Brain microvascular endothelial cell (primary cell): ENCODE measurements around the gene SPRYD7.

Experiments
- DNase-seq: peaks from one replicate; pipeline ENCODE4 v3.0.0-alpha.2; 2020
- H3K27ac ChIP-seq: fragments of 250-450 bp; sonication (Bioruptor Pico); 2 replicates; pipeline ENCODE4 v1.5.1; 2020; ENCODE audit warnings: mild to moderate bottlenecking, moderate library complexity
- H3K27me3 ChIP-seq: fragments of 250-450 bp; sonication (Bioruptor Pico); replicated peaks from 2 replicates; pipeline ENCODE4 v1.5.1; 2020; ENCODE audit warnings: mild to moderate bottlenecking
- H3K36me3 ChIP-seq: fragments of 250-450 bp; sonication (Bioruptor Pico); replicated peaks from 2 replicates; pipeline ENCODE4 v1.5.1; 2020; ENCODE audit warnings: mild to moderate bottlenecking
- H3K4me3 ChIP-seq: 2 replicates; pipeline ENCODE4 v1.5.1; 2011; ENCODE audit warnings: low read depth, mild to moderate bottlenecking, control low read depth, low read length, moderate library complexity
- in situ Hi-C: cut with HindIII; loops from 2 replicates; pipeline ENCODE4 v1.10.0; 2017; ENCODE audit warnings: low sequenced_read_pairs, low pct_ligation_motif_present
- TF ChIP-seq, protein P1 (sequence below): IDR thresholded peaks from 2 replicates; pipeline ENCODE4 v1.5.1; 2011; ENCODE audit warnings: low read depth, mild to moderate bottlenecking, moderate library complexity, low read length, control low read depth, inconsistent platforms; ENCODE audit errors: missing control alignments

Gene SPRYD7

DNA sequence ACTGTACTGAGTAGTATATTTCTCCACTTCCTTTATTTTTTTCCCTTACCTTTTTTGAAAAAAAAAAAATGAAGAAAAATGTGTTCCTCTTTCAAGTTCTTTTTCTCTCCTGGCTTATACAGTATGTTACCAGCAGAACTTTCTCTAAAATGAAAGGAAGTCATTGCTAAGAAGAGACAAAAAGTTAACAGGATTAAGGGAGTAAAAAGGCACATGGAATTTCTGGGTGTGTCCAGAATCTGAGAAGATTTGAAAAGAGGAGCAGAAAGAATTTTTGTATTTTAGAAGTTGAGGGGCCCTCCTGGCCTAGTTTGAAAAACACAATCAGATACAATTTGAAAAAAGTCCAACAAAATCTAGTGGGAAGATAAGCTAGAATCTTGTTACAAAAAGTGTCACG lies 39.7 kb upstream of the SPRYD7 start:
- TF ChIP-seq, protein P1, sequence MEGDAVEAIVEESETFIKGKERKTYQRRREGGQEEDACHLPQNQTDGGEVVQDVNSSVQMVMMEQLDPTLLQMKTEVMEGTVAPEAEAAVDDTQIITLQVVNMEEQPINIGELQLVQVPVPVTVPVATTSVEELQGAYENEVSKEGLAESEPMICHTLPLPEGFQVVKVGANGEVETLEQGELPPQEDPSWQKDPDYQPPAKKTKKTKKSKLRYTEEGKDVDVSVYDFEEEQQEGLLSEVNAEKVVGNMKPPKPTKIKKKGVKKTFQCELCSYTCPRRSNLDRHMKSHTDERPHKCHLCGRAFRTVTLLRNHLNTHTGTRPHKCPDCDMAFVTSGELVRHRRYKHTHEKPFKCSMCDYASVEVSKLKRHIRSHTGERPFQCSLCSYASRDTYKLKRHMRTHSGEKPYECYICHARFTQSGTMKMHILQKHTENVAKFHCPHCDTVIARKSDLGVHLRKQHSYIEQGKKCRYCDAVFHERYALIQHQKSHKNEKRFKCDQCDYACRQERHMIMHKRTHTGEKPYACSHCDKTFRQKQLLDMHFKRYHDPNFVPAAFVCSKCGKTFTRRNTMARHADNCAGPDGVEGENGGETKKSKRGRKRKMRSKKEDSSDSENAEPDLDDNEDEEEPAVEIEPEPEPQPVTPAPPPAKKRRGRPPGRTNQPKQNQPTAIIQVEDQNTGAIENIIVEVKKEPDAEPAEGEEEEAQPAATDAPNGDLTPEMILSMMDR, result no peak
- in situ Hi-C loops, result no loop called here
- DNase-seq, result no peak

DNA sequence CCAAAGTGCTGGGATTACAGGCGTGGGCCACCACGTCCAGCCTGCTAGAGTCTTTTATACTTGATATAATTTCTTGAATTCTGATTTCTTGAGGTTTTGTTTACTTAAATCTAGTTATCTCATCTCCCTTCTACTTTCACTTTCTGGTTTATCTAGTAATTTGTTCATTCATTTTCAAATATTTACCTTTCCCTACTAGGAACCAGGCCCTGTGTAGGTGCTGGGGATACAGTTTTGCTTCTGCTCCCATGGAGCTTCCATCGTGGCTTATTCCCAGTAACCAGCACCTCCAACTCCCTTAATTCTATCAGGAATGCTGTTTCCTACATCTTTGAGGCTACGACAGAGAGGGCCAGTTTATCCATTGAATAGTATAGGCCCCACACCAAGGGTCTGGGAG lies 36.6 kb upstream of the SPRYD7 start:
- in situ Hi-C loops, result no loop called here
- Histone ChIP-seq H3K27me3 (no peaks in the 10 kb centered on the region), H3K36me3 (no peaks in the 10 kb centered on the region), H3K4me3 (no peak overlapping the region), H3K27ac (no peak overlapping the region)
- TF ChIP-seq, protein P1, result no peak
- no peak for DNase-seq

More for the DNA sequence above, 39.7 kb upstream of the SPRYD7 start:
- H3K4me3 ChIP-seq, result no peak overlapping the region
- H3K27me3 ChIP-seq, result no peaks in the 10 kb centered on the region
- H3K27ac ChIP-seq, result no peak overlapping the region
- no peaks in the 10 kb centered on the region for H3K36me3 ChIP-seq

DNA sequence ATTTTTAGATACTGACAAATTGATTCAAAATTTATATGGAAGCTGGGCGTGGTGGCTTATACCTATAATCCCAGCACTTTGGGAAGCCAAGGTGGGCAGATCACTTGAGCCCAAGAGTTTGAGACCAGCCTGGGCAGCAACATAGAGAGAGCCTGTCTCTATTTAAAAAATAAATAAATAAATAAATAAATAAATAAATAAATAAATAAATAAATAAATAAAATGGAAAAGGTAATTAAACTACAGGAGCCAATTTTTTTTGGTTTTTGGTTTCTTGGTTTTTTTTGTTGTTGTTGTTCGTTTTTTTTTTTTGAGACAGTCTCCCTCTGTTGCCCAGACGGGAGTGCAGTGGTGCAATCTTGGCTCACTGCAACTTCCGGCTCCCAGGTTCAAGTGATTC lies 31.3 kb upstream of the SPRYD7 start:
- DNase-seq, result no peak
- TF ChIP-seq, protein P1, result no peak
- Histone ChIP-seq H3K27ac (no peak overlapping the region), H3K4me3 (no peak overlapping the region), H3K36me3 (no peaks in the 10 kb centered on the region), H3K27me3 (no peaks in the 10 kb centered on the region)
- in situ Hi-C loops, result no loop called here

DNA sequence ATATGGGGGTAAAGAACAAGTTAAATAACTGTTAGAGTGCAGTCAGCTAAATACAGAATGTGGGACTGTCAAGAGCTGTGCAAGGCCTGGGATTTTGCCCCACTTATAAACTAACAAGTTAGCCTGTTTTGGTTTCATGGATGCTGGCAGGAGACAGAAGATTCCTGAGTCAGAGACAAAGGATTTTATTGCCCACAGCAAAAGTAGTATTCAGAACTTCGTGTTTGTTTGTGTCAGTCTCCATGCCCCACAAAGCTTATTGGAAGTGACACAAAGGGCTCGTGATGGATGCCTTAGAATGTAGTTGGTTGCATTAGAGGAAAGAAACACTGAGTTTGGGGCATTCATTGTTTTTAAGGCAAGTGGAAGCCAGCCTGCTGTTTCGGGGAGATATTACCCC lies 22.2 kb upstream of the SPRYD7 start:
- H3K27me3 ChIP-seq, result no peaks in the 10 kb centered on the region
- TF ChIP-seq, protein P1, result no peak
- in situ Hi-C loops, result no loop called here

DNA sequence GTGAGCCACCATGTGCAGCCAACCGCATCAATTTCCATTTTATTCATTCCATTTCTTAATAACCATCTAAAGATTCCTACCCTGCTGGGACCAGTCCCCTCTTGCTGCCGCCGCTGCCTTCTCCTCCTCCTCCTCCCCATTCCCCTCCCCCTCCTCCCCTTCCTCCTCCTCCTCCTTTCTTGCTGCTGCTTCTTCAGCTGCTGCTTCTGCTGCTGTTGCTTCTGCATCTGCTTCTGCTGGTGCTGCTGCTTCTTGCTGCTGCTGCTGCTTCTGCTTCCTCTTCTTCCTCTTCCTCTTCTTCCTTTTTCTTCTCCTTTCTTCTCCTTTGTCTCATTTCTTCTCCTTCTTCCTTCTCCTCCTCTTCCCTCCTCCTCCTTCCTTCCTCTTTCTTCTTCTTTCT lies 20.0 kb upstream of the SPRYD7 start:
- TF ChIP-seq, protein P1, result no peak
- H3K27ac ChIP-seq, result no peak overlapping the region
- in situ Hi-C loops, result no loop called here
- no peaks in the 10 kb centered on the region for H3K36me3 ChIP-seq
- no peak for DNase-seq
- no peak overlapping the region for H3K4me3 ChIP-seq
- H3K27me3 ChIP-seq, result no peaks in the 10 kb centered on the region

More for the DNA sequence above, 22.2 kb upstream of the SPRYD7 start:
- H3K36me3 ChIP-seq, result no peaks in the 10 kb centered on the region
- no peak overlapping the region for H3K27ac ChIP-seq
- DNase-seq, result no peak
- no peak overlapping the region for H3K4me3 ChIP-seq

DNA sequence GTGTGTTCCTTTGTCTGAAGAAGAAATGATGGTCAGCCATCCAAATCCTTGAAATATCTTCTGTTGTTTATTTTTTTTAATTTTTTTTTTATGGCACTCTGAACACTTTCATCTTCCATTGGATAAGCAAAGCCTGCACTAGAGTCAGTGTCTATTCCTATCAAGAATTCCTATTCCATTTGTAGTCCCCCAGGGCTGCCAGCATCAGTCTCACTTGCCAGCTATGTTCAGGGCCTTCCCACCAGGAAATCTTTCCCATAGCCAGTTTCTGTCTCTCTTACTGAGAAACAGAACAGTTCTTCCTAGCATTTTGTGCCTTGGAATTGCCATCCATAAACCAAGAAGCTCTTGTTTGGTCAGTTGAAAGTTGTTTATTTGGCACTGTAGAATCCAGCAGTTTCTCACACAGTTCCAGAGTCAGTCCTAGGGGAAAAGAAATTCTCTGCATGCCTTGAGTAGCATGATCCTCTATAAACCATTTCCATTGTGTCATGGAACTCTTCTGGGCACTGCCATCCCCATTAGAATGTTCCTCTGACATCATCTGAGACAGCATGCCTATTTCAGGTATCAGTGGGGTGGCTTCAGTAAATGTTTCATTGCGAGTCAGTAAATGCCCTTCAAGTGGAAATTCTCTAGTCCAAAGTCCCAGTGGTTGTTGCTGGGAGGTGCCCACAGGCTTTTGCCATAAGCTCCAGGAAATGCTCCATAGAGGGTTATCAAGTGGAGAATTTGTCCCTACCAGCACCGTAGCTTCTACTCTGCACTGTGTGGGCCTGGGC lies 18.7 kb upstream of the SPRYD7 start:
- no peak overlapping the region for H3K27ac ChIP-seq
- no peaks in the 10 kb centered on the region for H3K36me3 ChIP-seq
- H3K4me3 ChIP-seq, result no peak overlapping the region
- TF ChIP-seq, protein P1, result no peak
- DNase-seq, result no peak
- H3K27me3 ChIP-seq, result no peaks in the 10 kb centered on the region
- in situ Hi-C loops, result no loop called here
